Measurements from ENCODE around the gene C11orf58.

Gene C11orf58

GRCh38 chr11:16767137-16767536, 28.7 kb downstream of the C11orf58 start:
- DNase-seq (ENCODE audit: insufficient read length, low spot score), result no peak
- FAIRE-seq, result no peak

- FAIRE-seq (no peak), DNase-seq (ENCODE audit: insufficient read length, low spot score) (no peak)
These were observed 29.5 kb downstream of the C11orf58 start for GRCh38 chr11:16767957-16768356.

DNA sequence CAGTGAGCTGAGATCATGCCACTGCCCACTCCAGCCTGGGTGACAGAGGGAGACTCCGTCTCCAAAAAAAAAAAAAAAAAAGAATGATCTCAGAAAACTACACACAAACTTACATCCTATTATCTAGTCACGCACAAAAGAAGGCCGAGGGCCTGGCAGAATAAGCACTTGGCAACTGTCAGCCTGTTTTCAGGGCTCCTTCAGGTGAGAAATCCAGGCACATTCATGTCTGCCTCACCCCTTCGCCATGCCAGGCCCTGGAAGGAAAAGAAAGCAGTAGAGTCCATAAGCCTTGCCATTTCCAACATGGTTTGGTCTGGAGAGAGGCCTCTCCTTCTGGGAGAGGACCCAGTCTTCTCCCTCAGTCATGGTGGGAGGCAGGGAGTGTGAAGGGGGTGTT, 30.9 kb downstream of the C11orf58 start:
- no peak for FAIRE-seq
- DNase-seq (ENCODE audit: insufficient read length, low spot score), result no peak

GRCh38 chr11:16770016-16770415, 31.6 kb downstream of the C11orf58 start:
- DNase-seq (ENCODE audit: insufficient read length, low spot score) (no peak), FAIRE-seq (no peak)

DNA sequence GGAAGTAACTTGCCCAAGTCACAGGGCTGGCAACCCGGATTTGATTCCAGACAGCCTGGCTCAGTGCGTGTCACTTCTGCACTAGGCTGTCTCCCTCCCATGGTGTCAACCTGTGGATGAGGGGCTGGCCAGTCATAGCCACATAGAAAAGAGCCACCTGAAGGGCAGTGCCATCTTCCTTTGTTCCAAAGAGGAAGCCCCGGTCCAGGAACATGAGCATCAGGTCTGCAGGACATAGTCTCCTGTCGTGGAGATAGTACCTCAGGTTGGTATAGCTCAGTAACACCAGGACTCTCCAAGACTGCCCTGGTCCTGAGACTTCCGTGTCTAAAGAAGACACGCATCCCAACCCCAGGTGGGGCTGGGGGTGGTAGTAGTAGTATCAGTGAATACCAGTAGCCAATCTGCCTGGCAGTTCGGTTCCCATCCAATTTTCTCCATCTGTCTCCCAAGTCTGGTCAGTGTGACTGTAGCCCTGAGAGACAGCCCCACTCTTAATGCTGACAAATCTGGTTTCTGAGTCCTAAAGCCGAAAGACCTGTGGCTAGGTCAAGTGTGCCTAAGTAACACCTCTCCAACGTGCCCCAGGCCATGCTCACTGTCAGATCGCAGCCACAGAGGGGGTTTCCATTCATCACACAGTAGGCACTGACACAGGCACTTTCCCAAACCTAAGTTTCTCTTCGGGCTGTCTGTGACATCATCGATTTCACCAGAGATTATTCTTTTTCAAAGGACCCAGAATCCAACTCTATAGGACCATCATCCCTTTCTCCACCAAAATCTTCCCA, 33.1 kb downstream of the C11orf58 start:
- DNase-seq (ENCODE audit: insufficient read length, low spot score) (no peak), FAIRE-seq (peak; percentile 26)

- DNase-seq (ENCODE audit: insufficient read length, low spot score), result no peak
These were observed 33.7 kb downstream of the C11orf58 start for GRCh38 chr11:16772141-16772512.

GRCh38 chr11:16773981-16774935, 35.8 kb downstream of the C11orf58 start:
- DNase-seq (ENCODE audit: insufficient read length, low spot score) (no peak), FAIRE-seq (no peak)

More at GRCh38 chr11:16772141-16772512, 33.7 kb downstream of the C11orf58 start:
- FAIRE-seq, result no peak

GRCh38 chr11:16774936-16775613, 36.6 kb downstream of the C11orf58 start:
- DNase-seq (ENCODE audit: insufficient read length, low spot score) (no peak), FAIRE-seq (no peak)

DNA sequence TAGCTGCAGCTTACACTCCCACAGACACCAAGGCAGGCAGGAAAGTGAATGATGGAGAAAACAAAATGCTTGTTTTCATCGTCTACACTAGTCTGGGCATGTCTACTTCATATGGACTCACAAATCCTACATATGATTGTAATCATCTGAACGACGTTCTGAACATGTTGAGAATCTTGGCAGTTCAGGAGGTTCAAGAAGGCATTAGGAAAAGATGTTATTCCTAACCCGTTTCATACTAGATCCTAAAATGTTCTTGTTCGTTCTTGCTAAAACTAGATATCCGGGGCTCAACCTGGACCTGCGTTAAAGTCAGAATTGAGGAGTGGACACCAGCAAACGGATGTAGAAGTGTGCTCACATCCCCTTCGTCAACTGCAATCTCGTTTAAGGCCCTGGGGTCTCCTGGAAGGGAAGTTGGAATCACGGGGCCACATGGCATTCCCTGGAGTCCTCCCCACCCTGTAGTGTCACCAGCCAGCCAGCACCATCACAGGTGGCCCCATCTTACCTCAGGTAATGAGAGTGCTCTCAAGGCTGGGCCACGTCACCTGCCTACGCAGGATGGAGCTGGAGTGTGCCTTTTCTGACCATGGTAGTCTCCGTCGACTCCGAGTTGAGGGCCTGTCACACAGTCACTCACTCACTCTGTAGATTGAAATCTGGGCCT, 37.3 kb downstream of the C11orf58 start:
- FAIRE-seq (peak; percentile 49), DNase-seq (ENCODE audit: insufficient read length, low spot score) (no peak)

DNA sequence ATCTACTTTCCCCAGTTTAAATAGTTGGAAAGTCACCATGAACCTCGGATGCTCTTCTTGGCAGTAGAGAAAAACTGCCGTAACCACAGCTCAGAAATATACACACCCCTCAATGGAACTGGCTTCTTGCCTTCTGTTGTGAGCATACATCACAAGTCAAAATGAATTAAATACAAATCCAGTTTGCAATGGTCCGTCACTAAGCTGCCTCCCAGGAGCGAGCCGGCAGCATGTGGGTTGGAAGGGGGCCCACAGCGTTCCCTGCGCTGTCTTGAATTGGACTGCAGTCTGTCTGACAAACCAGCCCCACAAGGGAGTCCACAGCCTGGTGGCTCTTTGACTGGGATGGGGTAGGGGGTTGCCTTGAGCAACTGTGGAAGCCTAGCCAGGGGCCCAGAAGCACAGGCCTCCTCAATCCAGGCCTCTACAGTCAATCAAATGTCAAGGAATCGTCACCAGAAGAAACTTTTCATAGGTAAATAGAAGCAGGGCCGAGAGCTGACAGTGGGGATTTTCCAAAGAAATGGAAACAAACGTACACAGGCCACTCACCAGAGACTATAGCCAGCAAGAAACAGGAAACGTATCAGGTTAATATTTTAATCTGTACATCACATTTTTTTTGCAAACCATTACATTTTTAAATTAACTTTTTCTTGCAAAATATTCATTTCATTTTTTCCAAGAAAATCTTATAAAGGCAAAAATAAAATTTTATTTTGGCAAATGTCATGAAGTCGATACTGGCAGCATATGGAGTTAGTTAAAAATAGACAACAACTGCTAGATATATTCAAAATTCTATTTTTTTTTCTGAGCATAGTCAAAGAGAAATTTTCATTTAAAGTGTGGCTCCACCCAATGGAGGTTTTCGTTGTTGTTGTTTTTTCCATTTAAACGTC, 38.5 kb downstream of the C11orf58 start:
- FAIRE-seq (no peak), DNase-seq (ENCODE audit: insufficient read length, low spot score) (no peak)

- DNase-seq (ENCODE audit: insufficient read length, low spot score) (no peak), FAIRE-seq (no peak)
These were observed 39.1 kb downstream of the C11orf58 start for GRCh38 chr11:16777613-16777975.

DNA sequence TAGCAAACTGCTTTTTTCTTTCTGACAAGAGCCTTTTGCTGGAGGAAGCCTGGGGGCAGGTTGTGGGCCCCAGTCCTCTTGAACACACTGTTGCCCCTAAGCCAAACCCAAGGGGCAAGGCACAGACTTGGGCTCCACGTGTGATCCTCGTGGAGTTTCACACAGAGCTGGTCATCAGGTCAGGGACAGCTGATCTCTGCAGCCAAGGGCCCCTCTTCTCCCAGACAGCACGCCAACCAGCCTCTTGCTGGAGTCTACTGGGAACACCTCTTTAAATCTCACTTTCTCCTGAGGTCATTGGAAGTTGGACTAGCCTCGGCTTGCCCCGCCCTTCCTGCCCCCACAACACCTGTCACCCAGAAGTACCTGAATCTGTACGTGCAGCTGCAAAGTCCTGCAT, 39.8 kb downstream of the C11orf58 start:
- DNase-seq (ENCODE audit: insufficient read length, low spot score) (no peak), FAIRE-seq (no peak)

- FAIRE-seq, result no peak
- no peak for DNase-seq (ENCODE audit: insufficient read length, low spot score)
These were observed 40.4 kb downstream of the C11orf58 start for GRCh38 chr11:16778876-16779275.

DNA sequence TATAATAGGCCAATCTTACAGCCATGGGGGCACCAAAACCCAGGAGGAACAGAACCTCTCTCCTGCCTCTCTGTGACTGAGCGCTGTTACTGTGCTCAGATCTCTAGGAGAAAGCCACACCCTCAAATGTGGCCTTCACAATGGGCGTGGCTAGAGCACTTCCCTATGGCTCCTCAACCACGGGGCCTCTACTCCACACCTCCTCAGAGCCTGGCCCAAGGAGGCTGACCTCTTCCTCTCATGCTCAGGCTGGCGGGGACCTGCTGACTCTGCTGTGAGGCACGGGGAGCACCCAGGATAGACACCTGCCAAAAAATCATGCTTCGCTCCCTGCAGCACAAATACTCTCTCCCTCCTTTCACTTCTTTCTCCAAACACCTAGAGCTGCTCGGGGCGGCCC, 41.0 kb downstream of the C11orf58 start:
- DNase-seq (ENCODE audit: insufficient read length, low spot score), result no peak
- no peak for FAIRE-seq

GRCh38 chr11:16780146-16780545, 41.7 kb downstream of the C11orf58 start:
- FAIRE-seq, result no peak
- DNase-seq (ENCODE audit: insufficient read length, low spot score), result no peak

GRCh38 chr11:16780698-16781550, 42.5 kb downstream of the C11orf58 start:
- no peak for FAIRE-seq
- no peak for DNase-seq (ENCODE audit: insufficient read length, low spot score)

DNA sequence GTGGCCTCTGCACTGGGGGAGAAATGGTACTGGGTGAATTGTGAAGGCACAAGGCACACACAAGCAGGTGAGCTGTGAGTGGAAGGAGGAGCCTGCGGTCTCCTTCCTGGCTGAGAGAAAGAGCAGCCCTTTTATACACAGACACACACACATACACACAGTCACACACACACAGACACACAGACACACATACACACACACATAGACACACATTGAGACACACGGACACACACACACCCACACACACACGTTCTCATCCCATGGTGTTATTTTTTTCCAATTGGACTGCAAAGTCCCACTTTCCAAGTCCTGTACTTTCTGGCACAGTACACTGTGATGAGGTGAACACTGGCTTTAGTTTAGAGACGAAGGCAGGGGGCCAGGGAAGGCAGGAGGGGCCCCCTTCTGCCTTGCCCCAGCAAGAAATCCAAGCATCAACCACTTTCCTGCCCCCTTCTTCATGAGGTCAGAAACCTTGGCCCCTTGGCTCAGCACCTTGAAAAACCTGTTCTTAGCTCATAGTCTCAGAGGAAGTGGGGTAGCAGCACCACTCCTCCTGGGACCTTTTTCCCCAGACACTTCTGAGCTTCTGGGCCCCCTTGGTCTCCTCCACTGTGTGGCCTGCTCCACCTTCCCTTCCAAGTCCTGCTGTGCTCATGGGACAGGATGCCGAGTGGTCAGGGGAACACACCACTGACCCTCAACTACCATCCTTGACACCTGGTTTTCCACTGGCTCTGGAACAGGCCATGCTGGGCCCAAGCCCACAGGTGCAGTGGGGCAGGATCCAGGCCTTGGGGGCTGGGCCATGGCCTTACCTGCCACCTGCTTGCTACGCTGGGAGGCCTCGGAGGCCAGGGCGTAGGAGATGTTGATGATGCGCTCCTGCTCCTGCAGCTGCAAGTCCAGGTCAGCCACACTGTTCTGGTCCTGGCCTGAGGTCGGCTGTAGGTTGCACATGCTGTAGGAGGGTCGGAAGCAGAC, 43.8 kb downstream of the C11orf58 start:
- DNase-seq (ENCODE audit: insufficient read length, low spot score) (no peak), FAIRE-seq (peak; percentile 40)
